Muscle layer of colon (tissue), 2 donors: ENCODE data around the gene AMPD2.

Source experiments
- H3K27ac ChIP-seq: one replicate; pipeline ENCODE4 v1.7.0; 2013; ENCODE audit warnings: low read depth, mild to moderate bottlenecking, low read length, moderate library complexity
- H3K27me3 ChIP-seq, 2 donors: one replicate each; pipeline ENCODE4 v1.7.0; 2013; ENCODE audit warnings: low read length in 2 of 2, mild to moderate bottlenecking in 2 of 2; ENCODE audit not compliant: insufficient read depth in 2 of 2, control insufficient read depth in 1 of 2
- H3K36me3 ChIP-seq: one replicate; pipeline ENCODE4 v1.7.0; 2013; ENCODE audit warnings: mild to moderate bottlenecking, low read length; ENCODE audit not compliant: insufficient read depth
- H3K4me1 ChIP-seq: one replicate; pipeline ENCODE4 v1.7.0; 2013; ENCODE audit warnings: mild to moderate bottlenecking, low read length; ENCODE audit not compliant: insufficient read depth
- H3K4me3 ChIP-seq, 2 donors: one replicate each; pipeline ENCODE4 v1.7.0; 2013; ENCODE audit warnings: low read length in 2 of 2, low read depth in 1 of 2, mild to moderate bottlenecking in 1 of 2, moderate library complexity in 1 of 2
- H3K9ac ChIP-seq: one replicate; pipeline ENCODE4 v1.7.0; 2013; ENCODE audit warnings: low read length
- H3K9me3 ChIP-seq: one replicate; pipeline ENCODE4 v1.7.0; 2013; ENCODE audit warnings: mild to moderate bottlenecking, low read length
- donor health status: abdominal sarcoma.
- donor health status: Adenocarcinoma of cecum.

AMPD2 gene

DNA sequence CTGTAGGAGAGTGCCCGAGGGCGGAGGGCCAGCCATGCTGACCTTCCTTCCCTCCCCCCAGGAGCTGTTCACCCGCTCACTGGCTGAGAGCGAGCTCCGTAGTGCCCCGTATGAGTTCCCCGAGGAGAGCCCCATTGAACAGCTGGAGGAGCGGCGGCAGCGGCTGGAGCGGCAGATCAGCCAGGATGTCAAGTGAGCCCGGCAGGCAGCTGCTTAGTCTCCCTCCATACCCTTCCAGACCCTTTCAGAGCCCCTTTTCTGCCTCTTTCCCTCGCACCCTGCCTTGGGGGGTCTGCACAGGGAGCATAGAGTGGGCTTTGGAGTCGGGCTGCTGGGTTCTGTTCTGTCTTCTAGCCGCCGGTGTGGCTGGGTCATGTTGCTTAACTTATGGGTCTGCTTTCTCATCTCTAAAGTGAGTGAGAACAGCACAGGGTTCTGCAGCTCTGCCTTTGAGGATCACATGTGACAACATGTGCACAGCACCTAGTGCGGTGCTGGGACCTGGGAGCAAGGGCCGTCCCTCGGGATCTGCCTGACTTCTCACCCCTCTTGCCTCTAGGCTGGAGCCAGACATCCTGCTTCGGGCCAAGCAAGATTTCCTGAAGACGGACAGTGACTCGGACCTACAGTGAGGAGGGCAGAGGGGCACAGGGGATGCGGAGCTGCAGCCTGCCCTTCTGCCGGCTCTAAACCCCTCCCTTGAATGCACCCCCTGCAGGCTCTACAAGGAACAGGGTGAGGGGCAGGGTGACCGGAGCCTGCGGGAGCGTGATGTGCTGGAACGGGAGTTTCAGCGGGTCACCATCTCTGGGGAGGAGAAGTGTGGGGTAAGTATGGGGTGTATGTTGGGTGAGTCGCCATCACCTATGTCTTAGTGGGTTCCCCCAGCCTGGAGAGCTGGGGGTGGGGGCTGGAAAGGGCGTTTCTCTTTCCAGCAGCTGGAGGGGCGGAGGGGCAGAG is 6.2 kb downstream of the AMPD2 start:
- Histone ChIP-seq H3K27me3 (no peaks in the 10 kb centered on the region), H3K9ac (no peak overlapping the region), H3K36me3 (peaks cover 37% of the 10 kb centered on the region), H3K4me3 (no peak overlapping the region), H3K27ac (no peak overlapping the region), H3K9me3 (no peaks in the 10 kb centered on the region), H3K4me1 (peaks cover 22% of the 10 kb centered on the region)

GRCh38 chr1:109626682-109627408 is 7.2 kb downstream of the AMPD2 start:
- Histone ChIP-seq H3K4me3 (no peak overlapping the region), H3K27ac (no peak overlapping the region), H3K4me1 (peaks cover 14% of the 10 kb centered on the region), H3K9me3 (no peaks in the 10 kb centered on the region), H3K27me3 (no peaks in the 10 kb centered on the region), H3K36me3 (peaks cover 43% of the 10 kb centered on the region), H3K9ac (no peak overlapping the region)

DNA sequence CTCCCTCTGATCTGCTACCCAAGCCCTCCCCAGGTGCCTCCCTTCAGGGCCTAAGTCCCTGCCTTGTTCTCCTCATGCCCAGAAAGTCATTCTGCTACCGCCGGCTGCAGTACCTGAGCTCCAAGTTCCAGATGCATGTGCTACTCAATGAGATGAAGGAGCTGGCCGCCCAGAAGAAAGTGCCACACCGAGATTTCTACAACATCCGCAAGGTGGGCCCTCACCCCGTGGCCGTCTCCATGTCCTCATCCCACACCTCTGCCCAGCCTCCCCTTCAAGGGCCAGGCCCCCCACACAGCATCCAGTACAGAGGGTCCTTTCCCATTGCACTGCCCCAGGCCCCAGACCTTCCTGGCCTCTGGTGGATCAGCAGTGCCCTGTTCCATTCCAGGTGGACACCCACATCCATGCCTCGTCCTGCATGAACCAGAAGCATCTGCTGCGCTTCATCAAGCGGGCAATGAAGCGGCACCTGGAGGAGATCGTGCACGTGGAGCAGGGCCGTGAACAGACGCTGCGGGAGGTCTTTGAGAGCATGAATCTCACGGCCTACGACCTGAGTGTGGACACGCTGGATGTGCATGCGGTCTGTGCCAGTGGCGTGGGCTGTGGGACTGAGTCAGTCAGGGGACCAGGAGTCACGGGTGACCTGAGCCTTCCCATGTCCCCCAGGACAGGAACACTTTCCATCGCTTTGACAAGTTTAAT is 8.2 kb downstream of the AMPD2 start:
- Histone ChIP-seq H3K27ac (no peak overlapping the region), H3K4me1 (peaks cover 4% of the 10 kb centered on the region), H3K9ac (no peak overlapping the region), H3K4me3 (no peak overlapping the region), H3K36me3 (peaks cover 43% of the 10 kb centered on the region), H3K9me3 (no peaks in the 10 kb centered on the region), H3K27me3 (no peaks in the 10 kb centered on the region)

DNA sequence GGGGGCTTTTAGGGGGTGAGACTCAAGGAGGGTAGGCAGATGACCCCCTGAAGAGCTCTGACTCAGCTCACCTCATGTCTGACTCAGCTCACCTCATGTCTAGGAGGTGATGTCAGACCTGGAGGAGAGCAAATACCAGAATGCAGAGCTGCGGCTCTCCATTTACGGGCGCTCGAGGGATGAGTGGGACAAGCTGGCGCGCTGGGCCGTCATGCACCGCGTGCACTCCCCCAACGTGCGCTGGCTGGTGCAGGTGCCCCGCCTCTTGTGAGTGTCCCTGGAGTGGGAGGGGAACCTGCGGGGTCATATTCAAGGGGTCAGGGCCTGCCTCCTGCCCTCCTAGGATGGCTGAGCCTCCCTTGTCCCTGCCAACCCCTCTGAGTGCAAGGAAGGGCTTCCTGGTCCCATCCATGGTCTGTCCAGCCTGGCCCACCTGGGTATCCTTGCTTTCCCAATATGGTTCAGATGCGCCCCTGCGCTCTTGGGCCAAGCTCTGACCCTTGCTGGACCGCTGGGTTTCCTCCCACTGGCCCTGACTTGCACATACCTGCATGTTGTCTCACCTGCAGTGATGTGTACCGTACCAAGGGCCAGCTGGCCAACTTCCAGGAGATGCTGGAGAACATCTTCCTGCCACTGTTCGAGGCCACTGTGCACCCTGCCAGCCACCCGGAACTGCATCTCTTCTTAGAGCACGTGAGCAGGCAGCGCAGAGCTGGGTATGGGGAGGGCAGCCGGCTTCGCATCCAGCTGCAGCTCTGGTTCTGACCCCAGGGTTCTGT is 9.1 kb downstream of the AMPD2 start:
- Histone ChIP-seq H3K4me1 (no peaks in the 10 kb centered on the region), H3K9ac (no peak overlapping the region), H3K36me3 (peaks cover 43% of the 10 kb centered on the region), H3K4me3 (no peak overlapping the region), H3K27ac (no peak overlapping the region), H3K9me3 (no peaks in the 10 kb centered on the region), H3K27me3 (no peaks in the 10 kb centered on the region)

GRCh38 chr1:109629372-109630030 is 9.9 kb downstream of the AMPD2 start:
- Histone ChIP-seq H3K4me3 (no peak overlapping the region), H3K36me3 (peaks cover 43% of the 10 kb centered on the region), H3K27me3 (no peaks in the 10 kb centered on the region), H3K27ac (no peak overlapping the region), H3K9me3 (no peaks in the 10 kb centered on the region), H3K4me1 (no peaks in the 10 kb centered on the region), H3K9ac (no peak overlapping the region)

DNA sequence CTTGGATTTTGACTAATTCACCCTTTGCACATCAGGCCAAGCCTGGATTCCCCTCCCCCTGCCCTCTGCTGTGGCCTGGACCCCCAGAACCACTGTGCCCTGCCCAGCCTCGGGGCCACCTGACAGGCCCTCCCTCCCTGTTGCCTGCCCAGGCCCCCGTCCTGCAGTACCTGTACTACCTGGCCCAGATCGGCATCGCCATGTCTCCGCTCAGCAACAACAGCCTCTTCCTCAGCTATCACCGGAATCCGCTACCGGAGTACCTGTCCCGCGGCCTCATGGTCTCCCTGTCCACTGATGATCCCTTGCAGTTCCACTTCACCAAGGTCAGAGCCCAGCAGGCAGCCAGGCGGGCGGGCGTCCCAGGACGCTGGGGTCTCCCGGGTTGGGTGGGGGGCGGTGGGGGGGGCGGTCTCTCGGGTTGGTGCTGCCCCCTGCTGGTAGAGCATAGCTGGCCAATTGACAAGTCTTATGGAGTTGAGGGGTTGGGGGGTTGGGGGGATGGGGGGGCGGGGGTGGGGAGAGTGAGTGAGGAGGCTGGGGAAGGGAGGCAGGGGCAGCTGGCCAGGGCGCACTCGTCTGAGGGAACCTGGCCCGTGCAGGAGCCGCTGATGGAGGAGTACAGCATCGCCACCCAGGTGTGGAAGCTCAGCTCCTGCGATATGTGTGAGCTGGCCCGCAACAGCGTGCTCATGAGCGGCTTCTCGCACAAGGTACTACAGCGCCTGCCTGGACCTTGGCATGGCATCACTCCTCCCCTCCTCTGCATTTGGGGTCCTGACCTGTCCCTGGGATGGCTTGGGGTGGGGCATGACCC is 10.7 kb downstream of the AMPD2 start:
- Histone ChIP-seq H3K9ac (no peak overlapping the region), H3K4me1 (no peaks in the 10 kb centered on the region), H3K9me3 (no peaks in the 10 kb centered on the region), H3K27ac (no peak overlapping the region), H3K27me3 (no peaks in the 10 kb centered on the region), H3K4me3 (no peak overlapping the region), H3K36me3 (peaks cover 43% of the 10 kb centered on the region)

DNA sequence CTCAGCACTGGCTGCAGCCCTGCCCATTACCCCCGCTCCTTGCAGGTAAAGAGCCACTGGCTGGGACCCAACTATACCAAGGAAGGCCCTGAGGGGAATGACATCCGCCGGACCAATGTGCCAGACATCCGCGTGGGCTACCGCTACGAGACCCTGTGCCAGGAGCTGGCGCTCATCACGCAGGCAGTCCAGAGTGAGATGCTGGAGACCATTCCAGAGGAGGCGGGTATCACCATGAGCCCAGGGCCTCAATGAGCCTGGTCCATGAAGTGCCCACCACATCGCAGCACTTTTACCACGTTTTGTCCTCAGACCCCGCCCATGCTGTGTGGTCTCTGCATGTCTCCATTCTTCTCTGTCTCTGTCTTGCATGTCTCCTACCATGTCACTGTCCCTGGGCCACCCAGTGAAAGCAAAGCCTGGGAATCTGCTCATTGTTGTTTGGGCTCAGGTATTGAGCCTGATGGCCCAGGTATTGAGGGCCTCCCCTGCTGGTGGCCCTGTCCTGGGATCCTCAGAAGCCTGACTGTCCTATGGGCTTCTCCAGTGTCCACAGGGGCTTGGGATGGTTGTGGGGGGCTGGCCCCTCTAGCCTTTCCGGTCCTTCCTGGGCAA is 11.4 kb downstream of the AMPD2 start:
- no peaks in the 10 kb centered on the region for H3K9me3 ChIP-seq
- peaks cover 3% of the 10 kb centered on the region for H3K4me1 ChIP-seq
- H3K9ac ChIP-seq: no peak overlapping the region
- H3K4me3 ChIP-seq: no peak overlapping the region
- H3K36me3 ChIP-seq: peaks cover 43% of the 10 kb centered on the region
- H3K27me3 ChIP-seq: no peaks in the 10 kb centered on the region
- no peak overlapping the region for H3K27ac ChIP-seq

DNA sequence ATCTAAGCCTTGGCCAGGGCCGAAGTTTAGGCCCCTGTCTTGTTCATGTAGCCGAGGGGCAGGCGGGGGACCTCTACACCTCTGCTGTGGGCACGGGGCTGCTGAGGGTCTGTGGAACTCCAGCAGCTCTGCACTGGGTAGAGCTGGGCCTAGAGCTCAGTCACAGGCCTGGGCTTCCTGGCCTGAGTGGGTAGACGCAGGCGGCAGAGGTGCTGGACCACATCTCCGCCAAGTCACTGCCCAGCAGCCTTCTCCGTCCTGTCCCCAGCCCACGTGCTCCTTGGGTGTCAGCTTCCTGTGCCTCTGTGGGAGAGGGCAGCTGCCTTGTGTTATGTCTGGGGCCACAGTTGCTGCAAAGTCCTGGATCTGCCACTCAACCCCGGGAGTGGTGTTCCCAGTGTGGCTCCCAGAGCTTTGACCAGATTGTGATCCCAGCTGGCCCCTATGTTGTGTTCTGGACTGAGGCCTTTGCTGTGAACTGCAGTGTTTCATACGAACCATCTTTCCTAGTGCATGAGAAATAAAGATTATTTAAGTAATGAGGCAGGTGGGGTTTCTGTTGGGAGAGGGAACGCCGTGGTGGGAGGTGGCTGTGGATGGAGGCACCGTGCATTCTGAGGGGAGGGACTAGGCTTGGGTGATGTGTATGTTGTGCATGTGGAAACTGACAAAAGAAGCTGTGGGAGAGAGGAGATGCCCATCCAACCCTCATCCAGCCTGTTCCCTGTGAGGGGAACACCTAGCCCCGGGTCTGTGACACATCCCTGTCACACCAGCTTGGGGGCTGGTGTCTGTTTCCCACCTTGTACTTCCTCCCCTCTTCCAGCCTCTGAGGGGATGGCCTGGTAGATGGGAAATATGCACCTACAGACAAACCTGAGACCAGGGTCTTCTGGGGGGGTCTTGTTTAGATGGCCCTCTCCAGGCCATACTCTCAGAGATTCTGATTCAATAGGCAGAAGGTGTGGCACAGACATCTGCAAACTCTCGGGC is 12.2 kb downstream of the AMPD2 start:
- Histone ChIP-seq H3K36me3 (peaks cover 41% of the 10 kb centered on the region), H3K27ac (no peak overlapping the region), H3K9ac (no peak overlapping the region), H3K4me1 (peaks cover 11% of the 10 kb centered on the region), H3K27me3 (no peaks in the 10 kb centered on the region), H3K4me3 (no peak overlapping the region), H3K9me3 (no peaks in the 10 kb centered on the region)

DNA sequence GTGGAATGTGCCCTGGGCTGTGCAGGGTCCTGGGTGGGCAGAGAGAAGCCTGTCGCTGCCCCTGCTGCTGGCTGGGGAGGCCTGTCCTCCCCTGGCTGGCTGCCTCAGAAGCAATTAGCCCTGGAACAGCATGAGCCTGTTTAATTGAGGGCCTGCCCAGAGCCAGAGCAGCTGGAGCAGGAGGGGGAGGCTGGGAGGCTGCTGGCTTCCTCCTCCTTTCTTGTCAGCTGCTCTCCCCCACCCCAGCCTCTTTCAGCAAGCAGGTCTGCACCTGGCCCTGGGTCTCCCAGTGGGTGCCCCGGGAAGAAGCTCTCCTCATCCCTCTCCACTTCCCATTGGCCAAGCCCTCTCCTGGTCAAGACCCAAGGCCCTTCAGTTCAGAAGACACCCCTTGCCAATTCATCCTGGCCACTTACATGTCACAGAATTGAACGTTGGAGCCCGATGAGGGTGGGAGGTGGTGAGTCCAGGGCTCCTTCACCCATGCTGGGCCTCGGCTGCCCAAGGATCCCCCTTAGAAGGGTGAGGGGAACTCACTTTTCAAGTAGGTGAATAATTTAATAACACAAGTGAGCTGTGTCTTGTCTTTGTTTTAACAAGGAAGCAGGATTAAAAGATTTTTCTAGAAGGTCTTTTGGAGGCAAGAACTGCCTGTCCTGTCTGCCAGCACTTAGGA is 13.2 kb downstream of the AMPD2 start:
- H3K27me3 ChIP-seq: no peaks in the 10 kb centered on the region

More for the DNA sequence above, 13.2 kb downstream of the AMPD2 start:
- H3K36me3 ChIP-seq: peaks cover 31% of the 10 kb centered on the region
- H3K4me3 ChIP-seq: no peak overlapping the region
- H3K9me3 ChIP-seq: no peaks in the 10 kb centered on the region
- H3K9ac ChIP-seq: no peak overlapping the region
- no peak overlapping the region for H3K27ac ChIP-seq
- peaks cover 11% of the 10 kb centered on the region for H3K4me1 ChIP-seq
